HCT116 (cell line): Measurements from ENCODE around the gene SLC66A1. TPM values are rescaled to one million over a fixed set of nuclear protein-coding genes. Genes with fewer than 3 reads are reported as not detected.

ENCODE experiments used
- ATAC-seq: fragments of 200-7000 bp; cut with Tn5 transposase; 2 replicates; pipeline ENCODE4 v1.9.1; 2020; ENCODE audit warnings: mild to moderate bottlenecking, moderate library complexity
- BruUV-seq: library from RNA; stranded (reverse); fragments of 400-500 nt; replicated peaks from 2 replicates; lab custom pipeline; 2021; lab: Mats Ljungman, UMichigan
- CTCF ChIA-PET: fragments of 300-600 bp; sonication (Branson Sonifier 250); formaldehyde crosslinking; loops from one replicate; lab custom pipeline; 2021; ENCODE audit warnings: antibody characterized with exemption; lab: Charles Lee
- POLR2A ChIA-PET: fragments of 300-600, 350-600 bp; sonication (Branson Sonifier 250); formaldehyde crosslinking; loops from one replicate; lab custom pipeline; 2021; ENCODE audit warnings: antibody characterized with exemption; lab: Charles Lee
- RAD21 ChIA-PET, 2 experiments: fragments of 300-600 bp; sonication (Branson Sonifier 250); formaldehyde crosslinking; loops; one replicate each; lab custom pipeline; 2023; ENCODE audit warnings: low total read pairs in 2 of 2; ENCODE audit not compliant: uncharacterized antibody in 2 of 2, unreplicated experiment in 2 of 2, low non-redundant PET in 1 of 2; lab: Charles Lee
- DNase-seq: peaks from one replicate; pipeline ENCODE4 v3.0.0-alpha.2; 2010; ENCODE audit warnings: low read depth, low spot score
- H2AFZ ChIP-seq: fragments of 200-600 bp; shearing (Covaris generic), sonication (generic); 2 replicates; pipeline ENCODE4 v1.6.1; 2017; ENCODE audit warnings: low read depth, mixed run types, mixed read lengths, antibody characterized with exemption, low read length; ENCODE audit not compliant: poor library complexity, severe bottlenecking
- H3K27ac ChIP-seq: 2 replicates; pipeline ENCODE4 v1.5.1; 2012; ENCODE audit warnings: low read depth, low read length
- H3K27me3 ChIP-seq: fragments of 200-600 bp; sonication (generic); 2 replicates; pipeline ENCODE4 v1.6.1; 2016; ENCODE audit warnings: mixed run types, low read length, mixed read lengths; ENCODE audit not compliant: insufficient read depth
- H3K36me3 ChIP-seq, 2 experiments: fragments of 200-500 bp in 1 of 2; fragments of 200-600 bp in 1 of 2; sonication (Bioruptor generic) in 1 of 2; sonication (generic) in 1 of 2; 2 replicates each; pipeline versions ENCODE4 v1.5.1 to v1.6.1; 2014 to 2016; ENCODE audit warnings: low read length in 2 of 2, inconsistent platforms in 1 of 2, mixed read lengths in 1 of 2, mixed run types in 1 of 2; ENCODE audit not compliant: insufficient read depth in 2 of 2, control insufficient read depth in 1 of 2
- H3K4me1 ChIP-seq, 2 experiments: fragments of 200-600 bp in 1 of 2; sonication (generic) in 1 of 2; 2 replicates each; pipeline versions ENCODE4 v1.5.1 to v1.6.1; 2012 to 2017; ENCODE audit warnings: low read length in 2 of 2, inconsistent platforms in 1 of 2, mild to moderate bottlenecking in 1 of 2, mixed read lengths in 1 of 2, mixed run types in 1 of 2, moderate library complexity in 1 of 2; ENCODE audit not compliant: insufficient read depth in 2 of 2, control insufficient read depth in 1 of 2
- H3K4me2 ChIP-seq: fragments of 200-600 bp; sonication (generic); 2 replicates; pipeline ENCODE4 v1.6.1; 2017; ENCODE audit warnings: mixed run types, low read length, mixed read lengths
- H3K4me3 ChIP-seq, 2 experiments: fragments of 200-600 bp in 1 of 2; sonication (generic) in 1 of 2; replicated peaks in 1 of 2; 2 replicates each; pipeline ENCODE4 v1.5.1; 2011 to 2016; ENCODE audit warnings: low read length in 2 of 2, control low read depth in 1 of 2, low read depth in 1 of 2, mild to moderate bottlenecking in 1 of 2, mixed read lengths in 1 of 2, mixed run types in 1 of 2
- H3K79me2 ChIP-seq: fragments of 200-600 bp; sonication (generic); 2 replicates; pipeline ENCODE4 v1.6.1; 2017; ENCODE audit warnings: mild to moderate bottlenecking, mixed run types, low read length, moderate library complexity, mixed read lengths; ENCODE audit not compliant: insufficient read depth
- H3K9ac ChIP-seq: fragments of 200-600 bp; sonication (generic); 2 replicates; pipeline ENCODE4 v1.6.1; 2016; ENCODE audit warnings: low read length, mixed read lengths
- H3K9me2 ChIP-seq: fragments of 200-600 bp; sonication (generic), shearing (Covaris generic); 2 replicates; pipeline ENCODE4 v1.6.1; 2017; ENCODE audit warnings: mixed run types, mild to moderate bottlenecking, moderate library complexity; ENCODE audit not compliant: insufficient read depth
- H3K9me3 ChIP-seq, 2 experiments: fragments of 200-500 bp in 1 of 2; fragments of 200-600 bp in 1 of 2; sonication (Bioruptor generic) in 1 of 2; sonication (generic) in 1 of 2; 2 replicates each; pipeline ENCODE4 v1.6.1; 2014 to 2017; ENCODE audit warnings: low read length in 2 of 2, mixed read lengths in 2 of 2, inconsistent platforms in 1 of 2, low read depth in 1 of 2, mild to moderate bottlenecking in 1 of 2, mixed run types in 1 of 2, moderate library complexity in 1 of 2; ENCODE audit not compliant: control insufficient read depth in 1 of 2, insufficient read depth in 1 of 2
- H4K20me1 ChIP-seq: fragments of 200-600 bp; sonication (generic), shearing (Covaris generic); 2 replicates; pipeline ENCODE4 v1.6.1; 2017; ENCODE audit warnings: mixed run types, mild to moderate bottlenecking, moderate library complexity; ENCODE audit not compliant: insufficient read depth
- EGR1 ChIP-seq: IDR thresholded peaks from 2 replicates; pipeline ENCODE4 v1.6.1; 2012; ENCODE audit warnings: low read depth
- ELF1 ChIP-seq: IDR thresholded peaks from 2 replicates; pipeline ENCODE4 v1.6.1; 2012; ENCODE audit warnings: low read depth, borderline replicate concordance
- JUND ChIP-seq: IDR thresholded peaks from 2 replicates; pipeline ENCODE4 v1.6.1; 2012
- POLR2A ChIP-seq: IDR thresholded peaks from 2 replicates; pipeline ENCODE4 v1.7.0; 2011; ENCODE audit warnings: borderline replicate concordance; ENCODE audit not compliant: insufficient read depth, insufficient read length; ENCODE audit errors: extremely low read depth
- RAD21 ChIP-seq: IDR thresholded peaks from 2 replicates; pipeline ENCODE4 v1.6.1; 2012; ENCODE audit warnings: low read depth, mild to moderate bottlenecking
- SIN3A ChIP-seq: IDR thresholded peaks from 2 replicates; pipeline ENCODE4 v1.6.1; 2012; ENCODE audit warnings: low read depth
- SRF ChIP-seq: IDR thresholded peaks from 2 replicates; pipeline ENCODE4 v1.6.1; 2012; ENCODE audit warnings: low read depth
- TCF7L2 ChIP-seq: IDR thresholded peaks from 2 replicates; pipeline ENCODE4 v1.7.0; 2011; ENCODE audit warnings: borderline replicate concordance, inconsistent platforms; ENCODE audit not compliant: insufficient read depth, insufficient read length; ENCODE audit errors: extremely low read depth
- ZNF274 ChIP-seq: fragments of 200-500 bp; sonication (Bioruptor generic); IDR thresholded peaks from 2 replicates; pipeline ENCODE4 v1.6.1; 2014; ENCODE audit warnings: mild to moderate bottlenecking, low read depth, low read length, inconsistent platforms
- intact Hi-C: fragments of 100-400 bp; cut with micrococcal nuclease; formaldehyde crosslinking; loops from 2 replicates; pipeline ENCODE4 v1.10.0; 2022
- total RNA-seq: library from RNA; stranded (reverse); gene quantifications from one replicate; pipeline ENCODE4 v1.2.1, GENCODE V29; 2021; ENCODE audit not compliant: unreplicated experiment
- TF ChIP-seq, protein P1 (sequence below): IDR thresholded peaks from 2 replicates; pipeline ENCODE4 v1.6.1; 2012
- TF ChIP-seq, protein P2 (sequence below): IDR thresholded peaks from 2 replicates; pipeline ENCODE4 v1.6.1; 2012

SLC66A1 gene
- total RNA-seq, 1 experiment from 2014 or later: 11.1 TPM

DNA sequence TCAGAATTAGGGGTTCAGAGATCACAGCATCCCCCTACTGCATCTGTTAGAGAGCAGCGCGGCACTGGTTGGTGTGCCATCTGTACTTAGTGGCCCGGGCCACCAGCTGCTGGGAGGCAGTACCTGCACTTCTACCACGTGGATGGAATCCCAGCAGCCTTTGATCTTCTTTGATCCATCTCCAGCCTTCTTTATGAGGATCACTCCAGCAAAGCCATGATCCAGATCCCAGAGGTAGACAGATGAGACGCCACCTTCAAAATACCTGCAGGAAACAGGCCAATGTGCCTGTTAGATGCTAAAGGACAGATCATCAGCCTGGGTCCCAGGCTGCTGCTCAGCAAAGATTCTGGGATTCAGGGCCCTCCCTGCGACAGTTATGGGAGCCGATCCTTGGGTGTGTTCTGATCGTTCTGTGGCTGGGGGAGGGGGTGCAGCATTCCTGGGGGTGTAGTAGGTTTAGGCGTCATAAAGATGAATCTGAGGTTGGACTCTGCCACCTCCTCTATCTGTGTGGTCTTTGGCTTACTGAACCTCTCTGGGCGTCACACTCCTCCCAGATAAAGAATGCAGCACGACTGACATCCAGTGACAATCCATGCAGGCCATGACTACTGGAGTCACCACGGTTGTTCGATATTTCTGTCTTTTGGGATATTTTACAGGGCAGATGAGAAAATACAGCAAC lies 45.3 kb downstream of the SLC66A1 start:
- Histone ChIP-seq H3K9me2 (no peaks in the 10 kb centered on the region), H3K4me2 (no peak overlapping the region), H3K9me3 (no peaks in the 10 kb centered on the region), H3K9ac (no peak overlapping the region), H3K4me3 (no peak overlapping the region), H3K27ac (no peak overlapping the region), H3K36me3 (peaks cover 5 to 6% of the 10 kb centered on the region in 2 experiments; a peak in 2 of 4 replicates), H2AFZ (no peak overlapping the region), H3K4me1 (no peaks in the 10 kb centered on the region), H3K27me3 (no peaks in the 10 kb centered on the region), H3K79me2 (peaks cover 4% of the 10 kb centered on the region; the same call in 1 of the 2 replicates), H4K20me1 (no peaks in the 10 kb centered on the region)
- intact Hi-C loops: no loop called here
- POLR2A ChIA-PET: no interaction called here
- BruUV-seq: no TSS peak
- CTCF ChIA-PET: no interaction called here
- DNase-seq (no peak), ATAC-seq (no peak)
- TF ChIP-seq RAD21 (no peak), SIN3A (no peak), JUND (no peak), ELF1 (no peak), POLR2A (no peak)
- TF ChIP-seq, protein P1, sequence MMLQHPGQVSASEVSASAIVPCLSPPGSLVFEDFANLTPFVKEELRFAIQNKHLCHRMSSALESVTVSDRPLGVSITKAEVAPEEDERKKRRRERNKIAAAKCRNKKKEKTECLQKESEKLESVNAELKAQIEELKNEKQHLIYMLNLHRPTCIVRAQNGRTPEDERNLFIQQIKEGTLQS: no peak
- RAD21 ChIA-PET: no interaction called here

DNA sequence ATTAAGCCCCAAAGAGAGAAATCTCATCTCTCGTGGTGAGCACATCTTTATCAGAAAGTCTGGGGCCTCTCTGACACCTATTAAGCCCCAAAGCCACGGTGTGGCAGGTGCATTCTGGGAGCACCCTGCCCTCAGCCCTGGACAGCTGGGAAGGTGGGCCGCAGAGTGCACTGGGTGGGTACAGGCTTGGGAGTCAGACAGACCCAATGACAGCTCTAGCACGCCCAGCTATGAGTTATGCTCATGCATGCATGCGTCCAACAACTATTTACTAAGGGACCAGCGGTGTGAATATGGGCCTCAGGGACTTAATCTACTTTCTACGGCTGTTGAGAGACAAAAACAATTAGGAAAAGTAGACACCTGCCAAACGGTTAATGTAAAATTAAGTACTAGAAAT lies 46.6 kb downstream of the SLC66A1 start:
- Histone ChIP-seq H3K36me3 (peaks cover 5 to 6% of the 10 kb centered on the region in 2 experiments; a peak in 2 of 4 replicates), H3K4me1 (no peaks in the 10 kb centered on the region), H3K4me2 (no peak overlapping the region), H3K27me3 (no peaks in the 10 kb centered on the region), H3K79me2 (peaks cover 4% of the 10 kb centered on the region; the same call in 1 of the 2 replicates), H2AFZ (no peak overlapping the region), H3K9me3 (no peaks in the 10 kb centered on the region), H3K27ac (no peak overlapping the region), H3K4me3 (no peak overlapping the region), H3K9ac (no peak overlapping the region), H3K9me2 (no peaks in the 10 kb centered on the region), H4K20me1 (no peaks in the 10 kb centered on the region)
- ATAC-seq: no peak
- BruUV-seq: no TSS peak
- ChIA-PET POLR2A (no interaction called here), RAD21 (no interaction called here), CTCF (no interaction called here)
- no peak for DNase-seq
- TF ChIP-seq, protein P2, sequence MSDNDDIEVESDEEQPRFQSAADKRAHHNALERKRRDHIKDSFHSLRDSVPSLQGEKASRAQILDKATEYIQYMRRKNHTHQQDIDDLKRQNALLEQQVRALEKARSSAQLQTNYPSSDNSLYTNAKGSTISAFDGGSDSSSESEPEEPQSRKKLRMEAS: no peak
- TF ChIP-seq SRF (no peak), TCF7L2 (no peak), ZNF274 (no peak), EGR1 (no peak)
- intact Hi-C loops: no loop called here
